ENCODE data around the gene CHAT.

Gene CHAT

GRCh38 chr10:49663596-49663995 lies 49.8 kb downstream of the CHAT start:
- Histone ChIP-seq H2BK15ac (ENCODE audit: low read length) (no peak overlapping the region), H3K4me1 (ENCODE audit: control insufficient read depth in 2 of 2, insufficient read depth in 1 of 2, low read depth in 1 of 2, low read length in 2 of 2) (no peaks in the 10 kb centered on the region), H3K4me2 (ENCODE audit: insufficient read depth, low read length, poor library complexity, severe bottlenecking) (no peak overlapping the region), H3K4ac (ENCODE audit: low read length) (no peak overlapping the region), H3K79me1 (ENCODE audit: low read depth, low read length) (no peaks in the 10 kb centered on the region), H2BK120ac (ENCODE audit: low read depth, low read length) (no peak overlapping the region), H3K36me3 (replicated peaks in 1 of 2; ENCODE audit: control insufficient read depth in 2 of 2, insufficient read depth in 2 of 2, low read length in 2 of 2) (no peaks in the 10 kb centered on the region), H3K18ac (ENCODE audit: low read length) (no peak overlapping the region), H3K27ac (replicated peaks; ENCODE audit: low read length) (no peak overlapping the region), H3K9me3 (replicated peaks in 1 of 2; ENCODE audit: control insufficient read depth in 2 of 2, insufficient read depth in 1 of 2, low read depth in 1 of 2, low read length in 2 of 2) (no peaks in the 10 kb centered on the region), H3K23ac (ENCODE audit: low read depth, low read length, poor library complexity) (no peak overlapping the region), H3K14ac (ENCODE audit: low read length) (no peak overlapping the region), H4K91ac (ENCODE audit: low read depth, low read length, poor library complexity) (no peak overlapping the region), H3K9ac (ENCODE audit: low read depth, low read length, poor library complexity) (no peak overlapping the region), H2BK5ac (ENCODE audit: low read length) (no peak overlapping the region), H3K4me3 (ENCODE audit: low read length in 2 of 2) (no peak overlapping the region), H2AFZ (ENCODE audit: low read length) (no peak overlapping the region), H2BK12ac (ENCODE audit: low read length) (no peak overlapping the region), H2AK5ac (ENCODE audit: low read depth, low read length) (no peak overlapping the region), H4K8ac (ENCODE audit: low read depth, low read length) (no peak overlapping the region), H3K27me3 (ENCODE audit: control insufficient read depth in 3 of 3, insufficient read depth in 3 of 3, low read depth in 1 of 3, low read length in 3 of 3) (peaks cover 0 to 14% (median 0%) of the 10 kb centered on the region in 3 experiments)
- DNase-seq (ENCODE audit: low spot score), result no peak
- WGBS, 2 donors (ENCODE audit: extremely low coverage in 2 of 2, insufficient read length in 2 of 2, insufficient replicate concordance in 1 of 2), result no CpG with 5 or more reads among the region's 6 CpGs

- DNase-seq (ENCODE audit: low spot score), result no peak
- no peak overlapping the region for H3K4me2 ChIP-seq (ENCODE audit: insufficient read depth, low read length, poor library complexity, severe bottlenecking)
- no CpG with 5 or more reads among the region's 7 CpGs for WGBS, 2 donors (ENCODE audit: extremely low coverage in 2 of 2, insufficient read length in 2 of 2, insufficient replicate concordance in 1 of 2)
- H3K9me3 ChIP-seq (replicated peaks in 1 of 2; ENCODE audit: control insufficient read depth in 2 of 2, insufficient read depth in 1 of 2, low read depth in 1 of 2, low read length in 2 of 2), result no peaks in the 10 kb centered on the region
- H3K9ac ChIP-seq (ENCODE audit: low read depth, low read length, poor library complexity), result no peak overlapping the region
- H2BK120ac ChIP-seq (ENCODE audit: low read depth, low read length), result no peak overlapping the region
- H2BK5ac ChIP-seq (ENCODE audit: low read length), result no peak overlapping the region
- H3K4me1 ChIP-seq (ENCODE audit: control insufficient read depth in 2 of 2, insufficient read depth in 1 of 2, low read depth in 1 of 2, low read length in 2 of 2), result no peaks in the 10 kb centered on the region
- H3K36me3 ChIP-seq (replicated peaks in 1 of 2; ENCODE audit: control insufficient read depth in 2 of 2, insufficient read depth in 2 of 2, low read length in 2 of 2), result no peaks in the 10 kb centered on the region
- no peak overlapping the region for H4K91ac ChIP-seq (ENCODE audit: low read depth, low read length, poor library complexity)
- no peak overlapping the region for H3K23ac ChIP-seq (ENCODE audit: low read depth, low read length, poor library complexity)
- no peaks in the 10 kb centered on the region for H3K79me1 ChIP-seq (ENCODE audit: low read depth, low read length)
- no peak overlapping the region for H3K27ac ChIP-seq (replicated peaks; ENCODE audit: low read length)
- no peak overlapping the region for H2BK15ac ChIP-seq (ENCODE audit: low read length)
- H3K14ac ChIP-seq (ENCODE audit: low read length), result no peak overlapping the region
- H3K18ac ChIP-seq (ENCODE audit: low read length), result no peak overlapping the region
- no peak overlapping the region for H2AFZ ChIP-seq (ENCODE audit: low read length)
- peaks cover 0 to 16% (median 0%) of the 10 kb centered on the region in 3 experiments for H3K27me3 ChIP-seq (ENCODE audit: control insufficient read depth in 3 of 3, insufficient read depth in 3 of 3, low read depth in 1 of 3, low read length in 3 of 3)
- H2BK12ac ChIP-seq (ENCODE audit: low read length), result no peak overlapping the region
- no peak overlapping the region for H2AK5ac ChIP-seq (ENCODE audit: low read depth, low read length)
- no peak overlapping the region for H3K4ac ChIP-seq (ENCODE audit: low read length)
- no peak overlapping the region for H3K4me3 ChIP-seq (ENCODE audit: low read length in 2 of 2)
- no peak overlapping the region for H4K8ac ChIP-seq (ENCODE audit: low read depth, low read length)
These were observed 50.4 kb downstream of the CHAT start for GRCh38 chr10:49664006-49664841.

- Histone ChIP-seq H3K4ac (ENCODE audit: low read length) (no peak overlapping the region), H2BK12ac (ENCODE audit: low read length) (no peak overlapping the region), H3K23ac (ENCODE audit: low read depth, low read length, poor library complexity) (no peak overlapping the region), H3K4me1 (ENCODE audit: control insufficient read depth in 2 of 2, insufficient read depth in 1 of 2, low read depth in 1 of 2, low read length in 2 of 2) (no peaks in the 10 kb centered on the region), H3K4me3 (ENCODE audit: low read length in 2 of 2) (no peak overlapping the region), H2BK120ac (ENCODE audit: low read depth, low read length) (no peak overlapping the region), H3K9ac (ENCODE audit: low read depth, low read length, poor library complexity) (no peak overlapping the region), H3K27ac (replicated peaks; ENCODE audit: low read length) (no peak overlapping the region), H4K91ac (ENCODE audit: low read depth, low read length, poor library complexity) (no peak overlapping the region), H2BK15ac (ENCODE audit: low read length) (no peak overlapping the region), H3K36me3 (replicated peaks in 1 of 2; ENCODE audit: control insufficient read depth in 2 of 2, insufficient read depth in 2 of 2, low read length in 2 of 2) (no peaks in the 10 kb centered on the region), H3K27me3 (ENCODE audit: control insufficient read depth in 3 of 3, insufficient read depth in 3 of 3, low read depth in 1 of 3, low read length in 3 of 3) (peaks cover 0 to 16% (median 0%) of the 10 kb centered on the region in 3 experiments), H4K8ac (ENCODE audit: low read depth, low read length) (no peak overlapping the region), H2BK5ac (ENCODE audit: low read length) (no peak overlapping the region), H2AFZ (ENCODE audit: low read length) (no peak overlapping the region), H3K14ac (ENCODE audit: low read length) (no peak overlapping the region), H3K18ac (ENCODE audit: low read length) (no peak overlapping the region), H3K9me3 (replicated peaks in 1 of 2; ENCODE audit: control insufficient read depth in 2 of 2, insufficient read depth in 1 of 2, low read depth in 1 of 2, low read length in 2 of 2) (no peaks in the 10 kb centered on the region), H3K4me2 (ENCODE audit: insufficient read depth, low read length, poor library complexity, severe bottlenecking) (no peak overlapping the region), H3K79me1 (ENCODE audit: low read depth, low read length) (no peaks in the 10 kb centered on the region), H2AK5ac (ENCODE audit: low read depth, low read length) (no peak overlapping the region)
- no peak for DNase-seq (ENCODE audit: low spot score)
- no CpG with 5 or more reads among the region's 4 CpGs for WGBS, 2 donors (ENCODE audit: extremely low coverage in 2 of 2, insufficient read length in 2 of 2, insufficient replicate concordance in 1 of 2)
These were observed 51.1 kb downstream of the CHAT start for GRCh38 chr10:49664842-49665355.

- no peak overlapping the region for H2BK120ac ChIP-seq (ENCODE audit: low read depth, low read length)
- H2AK5ac ChIP-seq (ENCODE audit: low read depth, low read length), result no peak overlapping the region
- no peak overlapping the region for H2BK15ac ChIP-seq (ENCODE audit: low read length)
- no peak overlapping the region for H3K27ac ChIP-seq (replicated peaks; ENCODE audit: low read length)
- no peak for DNase-seq (ENCODE audit: low spot score)
- H2BK12ac ChIP-seq (ENCODE audit: low read length), result no peak overlapping the region
- no peaks in the 10 kb centered on the region for H3K36me3 ChIP-seq (replicated peaks in 1 of 2; ENCODE audit: control insufficient read depth in 2 of 2, insufficient read depth in 2 of 2, low read length in 2 of 2)
- H3K4ac ChIP-seq (ENCODE audit: low read length), result no peak overlapping the region
- no peak overlapping the region for H3K18ac ChIP-seq (ENCODE audit: low read length)
- H2BK5ac ChIP-seq (ENCODE audit: low read length), result no peak overlapping the region
- WGBS, 2 donors (ENCODE audit: extremely low coverage in 2 of 2, insufficient read length in 2 of 2, insufficient replicate concordance in 1 of 2), result no CpG with 5 or more reads among the region's 2 CpGs
- no peaks in the 10 kb centered on the region for H3K4me1 ChIP-seq (ENCODE audit: control insufficient read depth in 2 of 2, insufficient read depth in 1 of 2, low read depth in 1 of 2, low read length in 2 of 2)
- H3K14ac ChIP-seq (ENCODE audit: low read length), result no peak overlapping the region
- H3K23ac ChIP-seq (ENCODE audit: low read depth, low read length, poor library complexity), result no peak overlapping the region
- peaks cover 0 to 16% (median 0%) of the 10 kb centered on the region in 3 experiments for H3K27me3 ChIP-seq (ENCODE audit: control insufficient read depth in 3 of 3, insufficient read depth in 3 of 3, low read depth in 1 of 3, low read length in 3 of 3)
- no peak overlapping the region for H3K4me3 ChIP-seq (ENCODE audit: low read length in 2 of 2)
- H4K8ac ChIP-seq (ENCODE audit: low read depth, low read length), result no peak overlapping the region
- H3K79me1 ChIP-seq (ENCODE audit: low read depth, low read length), result no peaks in the 10 kb centered on the region
- no peak overlapping the region for H3K4me2 ChIP-seq (ENCODE audit: insufficient read depth, low read length, poor library complexity, severe bottlenecking)
- no peaks in the 10 kb centered on the region for H3K9me3 ChIP-seq (replicated peaks in 1 of 2; ENCODE audit: control insufficient read depth in 2 of 2, insufficient read depth in 1 of 2, low read depth in 1 of 2, low read length in 2 of 2)
- H3K9ac ChIP-seq (ENCODE audit: low read depth, low read length, poor library complexity), result no peak overlapping the region
- H4K91ac ChIP-seq (ENCODE audit: low read depth, low read length, poor library complexity), result no peak overlapping the region
- H2AFZ ChIP-seq (ENCODE audit: low read length), result no peak overlapping the region
These were observed 52.3 kb downstream of the CHAT start for GRCh38 chr10:49666054-49666615.
